HG03442 (cell line): ENCODE measurements around the gene BZW1.
A peak's percentile ranks its signal among the peaks of the same experiment; 100 is the strongest.

Experiments used
- ATAC-seq: cut with Tn5 transposase; IDR thresholded peaks from one replicate; pipeline ENCODE4 v1.9.1; 2021; ENCODE audit warnings: mild to moderate bottlenecking, moderate library complexity; ENCODE audit not compliant: unreplicated experiment

Gene BZW1

GRCh38 chr2:200829258-200829655, 17.5 kb downstream of the BZW1 start:
- no peak for ATAC-seq

- no peak for ATAC-seq
Measured at GRCh38 chr2:200834701-200835100, 23.0 kb downstream of the BZW1 start.

GRCh38 chr2:200839513-200839912, 27.8 kb downstream of the BZW1 start:
- no peak for ATAC-seq

GRCh38 chr2:200843993-200844948, 32.6 kb downstream of the BZW1 start:
- ATAC-seq: no peak

- no peak for ATAC-seq
Measured at GRCh38 chr2:200845194-200845593, 33.5 kb downstream of the BZW1 start.

- no peak for ATAC-seq
Measured at GRCh38 chr2:200845669-200846325, 34.1 kb downstream of the BZW1 start.

GRCh38 chr2:200847269-200847668, 35.6 kb downstream of the BZW1 start:
- ATAC-seq: no peak

GRCh38 chr2:200847939-200848338, 36.2 kb downstream of the BZW1 start:
- ATAC-seq: no peak

- ATAC-seq: no peak
Measured at GRCh38 chr2:200850512-200851256, 39.0 kb downstream of the BZW1 start.

- ATAC-seq: no peak
Measured at GRCh38 chr2:200851398-200852248, 39.9 kb downstream of the BZW1 start.

- ATAC-seq: no peak
Measured at GRCh38 chr2:200852605-200853004, 40.9 kb downstream of the BZW1 start.

GRCh38 chr2:200856806-200857205, 45.1 kb downstream of the BZW1 start:
- no peak for ATAC-seq

- ATAC-seq: no peak
Measured at GRCh38 chr2:200860092-200860795, 48.5 kb downstream of the BZW1 start.

- no peak for ATAC-seq
Measured at GRCh38 chr2:200861617-200862155, 50.0 kb downstream of the BZW1 start.

- ATAC-seq: no peak
Measured at GRCh38 chr2:200862532-200863000, 50.9 kb downstream of the BZW1 start.

GRCh38 chr2:200863782-200864175, 52.1 kb downstream of the BZW1 start:
- peak; percentile 2 for ATAC-seq

- ATAC-seq: peak; percentile 76
Measured at GRCh38 chr2:200864176-200865034, 52.7 kb downstream of the BZW1 start, which contains the start of gene CLK1. Gene CLK1 (minus strand): TSS chr2:200864658. CDS start chr2:200861862, 2,796 bp downstream.

- no peak for ATAC-seq
Measured at GRCh38 chr2:200869014-200869413, 57.3 kb downstream of the BZW1 start.
